ENCODE data around the gene F8A2.
"Not testable (repeated sequence)": the region's sequence is repeated elsewhere in the genome, so short reads cannot be mapped to it uniquely, and the experiment has no call there.

F8A2 gene

GRCh38 chrX:155381843-155382528 is at the start of gene F8A2:
Gene F8A2, plus strand, starts transcription at chrX:155382095. Its CDS starts 20 bp downstream, at chrX:155382115.
- DNase-seq, result not testable (repeated sequence)

- no peak for DNase-seq
Observed at GRCh38 chrX:155333544-155334100, 48.3 kb upstream of the F8A2 start.

GRCh38 chrX:155334486-155335336 is 47.2 kb upstream of the F8A2 start, which contains the start of gene CLIC2:
Gene CLIC2, minus strand, starts transcription at chrX:155334614. Its CDS starts 187 bp downstream, at chrX:155334427.
- DNase-seq, result peak in 1 of 2 experiments; percentile 3

- DNase-seq, result not testable (repeated sequence)
Observed at GRCh38 chrX:155335337-155335712, 46.6 kb upstream of the F8A2 start.

- DNase-seq, result not testable (repeated sequence)
Observed at GRCh38 chrX:155345689-155346088, 36.2 kb upstream of the F8A2 start.

- not testable (repeated sequence) for DNase-seq
Observed at GRCh38 chrX:155349448-155349847, 32.4 kb upstream of the F8A2 start.

- DNase-seq, result not testable (repeated sequence)
Observed at GRCh38 chrX:155363712-155364111, 18.2 kb upstream of the F8A2 start.

GRCh38 chrX:155373777-155374458 is 8.0 kb upstream of the F8A2 start:
- DNase-seq, result not testable (repeated sequence)

GRCh38 chrX:155379802-155380201 is 2.1 kb upstream of the F8A2 start:
- not testable (repeated sequence) for DNase-seq

GRCh38 chrX:155382529-155382967 is 653 bp downstream of the F8A2 start:
- not testable (repeated sequence) for DNase-seq

- DNase-seq, result no peak
Observed at GRCh38 chrX:155389634-155390033, 7.7 kb downstream of the F8A2 start.

- DNase-seq, result peak; percentile 6 to 29
Observed at GRCh38 chrX:155394747-155395276, 12.9 kb downstream of the F8A2 start.

- DNase-seq, result no peak
Observed at GRCh38 chrX:155406429-155406828, 24.5 kb downstream of the F8A2 start.

GRCh38 chrX:155417769-155418168 is 35.9 kb downstream of the F8A2 start:
- no peak for DNase-seq

Data from activated CD4-positive, alpha-beta T cell treated with anti-CD3 and anti-CD28 coated beads, Interleukin-2, amount 50 U/mL, for 48 hours (primary cell).